Activated effector memory CD4-positive, alpha-beta T cell treated with anti-CD3 and anti-CD28 coated beads, Interleukin-2, amount 50 U/mL, for 16 hours (primary cell): ENCODE measurements around the gene GYPC.

Experiments
- DNase-seq: peaks from one replicate; pipeline ENCODE4 v3.0.0-alpha.2; 2020

The GYPC gene

GRCh38 chr2:126652323-126652891 lies 3.6 kb upstream of the GYPC start:
- no peak for DNase-seq

DNA sequence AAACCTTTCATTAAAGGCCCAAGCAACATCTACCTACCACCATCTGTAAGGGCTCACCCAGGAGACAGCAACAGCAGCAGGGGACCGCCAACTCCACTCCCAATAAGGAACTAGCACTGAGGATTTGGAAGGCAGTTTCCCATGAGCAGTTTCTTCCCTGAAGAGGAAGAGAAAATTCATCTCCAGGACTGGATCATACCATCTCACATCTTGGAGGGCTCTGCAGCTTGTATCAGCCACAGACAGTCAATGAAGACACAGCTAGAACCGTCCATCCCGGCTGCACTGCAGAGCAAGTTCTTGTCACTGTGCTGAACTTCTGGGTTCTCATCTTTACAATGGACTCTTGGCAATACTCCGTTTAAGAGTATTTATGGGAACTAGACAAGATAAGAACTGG lies 2.8 kb upstream of the GYPC start:
- DNase-seq, result peak; percentile 38

GRCh38 chr2:126653761-126654160 lies 2.2 kb upstream of the GYPC start:
- DNase-seq, result no peak

DNA sequence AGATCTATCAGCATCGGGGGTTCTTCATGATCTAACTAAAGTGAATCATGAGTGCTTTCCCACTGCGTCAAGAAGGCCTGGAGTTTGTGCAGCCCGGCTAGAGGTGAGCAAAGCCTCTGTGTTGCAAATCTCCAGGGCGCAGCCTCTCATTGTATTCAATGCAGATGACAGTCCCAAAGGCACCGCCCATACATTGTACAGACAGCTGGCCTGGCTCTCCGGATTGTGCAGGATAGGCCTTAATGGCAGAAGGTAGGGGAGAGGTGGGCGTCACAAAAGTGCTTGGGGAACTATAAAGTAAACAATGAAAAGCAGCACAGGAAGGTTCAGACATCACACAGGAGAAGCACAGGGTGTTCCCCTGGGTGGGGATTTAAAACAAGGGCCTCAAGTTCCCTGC lies 907 bp upstream of the GYPC start:
- peak; percentile 50 for DNase-seq

DNA sequence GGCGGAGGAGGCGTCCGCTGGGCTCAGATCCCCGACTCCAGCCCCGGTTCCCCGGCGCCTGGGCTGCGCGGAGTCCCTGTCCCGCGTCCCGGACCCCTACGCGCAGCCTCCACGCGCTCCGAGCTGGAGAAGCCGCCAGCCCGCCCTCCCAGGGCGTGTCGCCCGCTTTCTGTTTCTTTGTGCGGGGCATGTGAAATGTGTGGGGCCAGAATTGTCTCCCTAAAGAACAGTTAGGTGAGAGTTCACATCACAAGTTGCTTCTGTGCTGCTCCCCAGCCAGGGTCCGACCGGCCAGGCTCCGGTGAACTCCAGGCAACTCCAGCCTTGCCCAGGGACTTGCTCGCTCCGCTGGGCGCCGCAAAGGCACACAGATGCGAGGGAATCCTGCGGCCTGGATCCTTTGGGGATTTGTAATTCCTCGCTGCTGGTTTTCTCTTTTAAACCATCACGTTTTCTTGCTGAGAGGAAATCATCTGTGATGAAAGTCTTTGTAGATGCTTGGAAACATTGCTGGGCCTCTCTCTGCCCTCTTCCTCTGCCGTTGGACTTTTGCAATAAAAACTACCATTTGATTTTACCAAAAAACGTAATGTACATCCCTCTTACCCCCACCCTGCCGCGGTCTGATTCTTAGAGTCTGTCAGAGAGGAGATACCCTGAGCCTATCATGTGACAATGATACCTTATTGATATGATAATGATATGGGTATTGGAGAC lies 631 bp downstream of the GYPC start:
- DNase-seq, result peak; percentile 82

DNA sequence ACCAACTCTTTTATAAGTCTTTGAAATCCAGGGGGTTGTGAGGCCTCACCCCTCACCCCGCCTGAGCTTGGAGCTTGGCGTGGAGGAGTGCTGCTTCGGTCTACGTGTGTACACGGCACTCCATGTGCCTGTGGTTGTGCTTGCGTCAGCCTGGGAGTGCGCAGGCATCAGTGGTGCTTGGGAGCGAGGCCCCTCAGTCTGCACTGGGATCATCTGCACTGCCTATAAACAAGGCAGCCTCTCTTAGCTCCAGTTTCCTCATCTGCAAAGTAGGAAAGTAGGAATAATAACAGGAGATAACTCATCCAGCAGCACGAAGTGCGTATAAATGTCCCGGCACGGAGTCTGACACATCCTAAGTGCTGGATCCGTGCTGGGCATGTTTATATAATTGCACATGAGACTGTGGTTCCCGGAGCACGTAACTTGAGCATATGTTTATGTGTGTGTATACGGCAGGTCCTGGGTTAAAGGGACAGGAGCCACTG lies 1.2 kb downstream of the GYPC start:
- DNase-seq, result peak; percentile 77

GRCh38 chr2:126657636-126658318 lies 1.8 kb downstream of the GYPC start:
- DNase-seq, result peak; percentile 87

GRCh38 chr2:126658319-126658904 lies 2.5 kb downstream of the GYPC start:
- DNase-seq, result no peak

DNA sequence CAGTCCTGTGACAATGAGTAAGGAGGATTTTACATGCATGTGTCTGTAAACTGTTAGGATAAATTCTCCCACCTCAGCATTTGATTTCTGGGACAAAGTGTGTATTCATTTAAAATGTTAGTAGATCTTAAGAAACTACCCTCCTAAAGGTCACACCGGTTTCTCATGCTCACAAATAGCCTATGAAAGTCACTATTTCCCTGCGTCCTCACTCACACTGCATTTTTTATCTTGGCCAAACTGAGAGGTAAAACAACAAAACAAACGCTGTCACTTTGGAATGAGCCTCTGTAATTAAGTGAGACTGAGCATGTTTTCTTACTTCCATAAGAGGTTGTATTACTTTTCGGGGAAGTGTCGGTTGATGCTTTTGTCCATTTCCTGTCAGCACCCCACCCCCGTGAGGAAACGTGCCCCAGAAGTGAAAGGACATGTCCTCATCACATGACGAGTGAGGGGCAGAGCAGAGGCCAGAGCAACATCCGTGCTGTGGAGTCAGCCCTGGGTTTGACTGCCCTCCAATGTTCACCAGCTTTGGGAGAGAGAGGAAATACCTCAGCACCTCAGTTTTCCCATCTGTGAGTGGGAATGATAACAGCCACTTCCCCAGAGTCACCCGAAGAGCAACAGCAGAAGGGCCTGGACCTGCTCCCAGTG lies 3.1 kb downstream of the GYPC start:
- peak; percentile 82 for DNase-seq

- peak; percentile 60 for DNase-seq
Observed at GRCh38 chr2:126659562-126660467, 3.9 kb downstream of the GYPC start.

GRCh38 chr2:126660971-126661370 lies 5.0 kb downstream of the GYPC start:
- DNase-seq, result peak; percentile 27

DNA sequence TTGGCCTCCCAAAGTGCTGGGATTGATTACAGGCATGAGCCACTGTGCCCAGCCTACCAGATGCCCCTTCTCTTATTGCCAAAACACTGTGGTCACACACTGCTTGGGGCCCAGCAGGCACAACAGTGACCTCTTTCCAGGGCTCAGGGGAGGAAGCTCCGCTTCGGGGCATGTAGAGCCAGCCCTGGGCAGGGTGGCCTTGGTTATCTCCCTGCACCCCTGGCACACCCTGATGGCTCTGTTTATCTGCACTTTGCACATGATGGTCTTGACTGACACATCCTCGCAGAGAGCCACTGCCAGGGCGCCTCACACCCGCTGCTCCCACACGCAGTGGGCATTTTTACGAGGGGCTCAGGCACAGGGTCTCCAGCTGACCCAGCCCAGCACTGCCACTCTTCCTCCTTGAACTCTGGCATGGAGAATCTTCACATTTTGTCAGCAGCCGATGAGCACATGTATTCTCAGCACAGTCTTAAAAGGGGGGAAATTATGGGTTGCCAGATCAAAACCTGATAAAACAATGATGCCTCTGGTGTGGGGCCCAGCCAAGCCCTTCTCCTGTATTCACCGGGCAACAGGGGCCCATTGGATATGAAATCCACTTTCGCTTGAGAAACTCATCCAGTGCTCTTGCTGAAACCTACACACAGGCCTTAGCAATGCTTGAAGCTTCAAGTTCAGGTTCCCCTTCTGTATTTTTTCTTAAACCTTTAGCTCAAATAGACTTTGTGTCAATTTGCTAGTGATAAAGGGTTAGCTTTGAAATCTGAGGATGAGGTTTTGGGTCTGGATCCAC lies 5.9 kb downstream of the GYPC start:
- DNase-seq, result no peak

DNA sequence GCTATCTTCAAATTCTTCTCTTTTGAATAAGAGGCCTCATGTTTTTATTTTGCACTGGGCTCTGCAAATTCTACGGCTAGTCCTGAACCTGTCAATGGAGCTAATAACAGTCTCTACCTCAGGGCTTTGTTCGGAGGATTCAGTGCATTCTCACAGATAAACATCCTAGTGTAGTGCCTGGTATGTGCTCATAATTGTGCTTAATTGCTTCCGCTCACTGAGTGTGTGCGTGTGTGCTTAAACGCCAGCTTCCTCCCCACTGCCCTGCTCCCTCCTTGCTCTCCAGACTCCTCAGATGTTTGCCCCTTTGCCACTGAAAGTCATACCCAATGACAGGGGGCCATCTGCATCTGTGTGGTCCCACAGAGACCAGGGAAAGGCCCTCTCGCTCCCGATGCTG lies 6.7 kb downstream of the GYPC start:
- DNase-seq, result no peak

- DNase-seq, result no peak
Observed at GRCh38 chr2:126663184-126663963, 7.4 kb downstream of the GYPC start.

- no peak for DNase-seq
Observed at GRCh38 chr2:126664234-126664633, 8.3 kb downstream of the GYPC start.

DNA sequence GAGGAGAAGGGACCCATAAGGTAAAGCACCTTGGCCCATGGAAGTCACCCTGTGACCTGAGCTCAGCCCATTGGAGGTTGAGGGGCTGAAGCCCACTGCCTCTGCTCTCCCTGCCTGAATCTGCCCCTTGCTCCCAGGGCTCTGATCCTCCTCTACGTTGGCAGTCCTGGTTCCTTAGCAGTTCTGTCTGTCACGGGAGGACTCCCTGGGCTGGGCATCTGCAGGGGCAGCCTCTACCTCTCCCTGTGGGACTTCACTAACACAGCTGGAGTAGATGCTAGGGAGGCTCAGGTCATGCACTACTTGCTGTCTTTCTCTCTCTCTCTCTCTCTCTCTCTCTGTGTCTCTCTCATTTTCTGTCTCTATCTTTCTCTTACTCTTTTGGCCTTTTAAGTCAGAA lies 8.7 kb downstream of the GYPC start:
- DNase-seq, result no peak

- no peak for DNase-seq
Observed at GRCh38 chr2:126665483-126665882, 9.5 kb downstream of the GYPC start.

- DNase-seq, result peak; percentile 13
Observed at GRCh38 chr2:126668254-126668653, 12.3 kb downstream of the GYPC start.

DNA sequence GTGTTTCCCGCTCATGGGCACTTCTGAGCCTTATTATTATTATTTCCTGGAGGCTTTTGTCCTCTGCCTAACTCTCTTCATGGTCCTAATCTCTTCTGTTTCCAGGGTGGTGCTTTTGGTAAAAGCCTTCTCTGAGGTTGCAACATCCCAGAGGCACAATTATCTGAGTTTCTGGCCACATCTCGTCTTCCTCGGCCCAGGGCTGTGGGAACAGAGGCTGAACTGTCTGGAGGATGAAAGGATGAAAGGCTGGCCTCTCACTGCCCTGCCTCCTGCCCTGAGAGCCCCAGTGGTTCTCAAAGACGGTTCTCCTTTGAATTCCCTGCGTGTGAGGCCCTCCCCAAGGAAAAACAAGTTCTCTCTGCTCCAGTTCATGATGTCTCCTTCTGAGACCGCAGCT lies 13.8 kb downstream of the GYPC start:
- DNase-seq, result no peak

DNA sequence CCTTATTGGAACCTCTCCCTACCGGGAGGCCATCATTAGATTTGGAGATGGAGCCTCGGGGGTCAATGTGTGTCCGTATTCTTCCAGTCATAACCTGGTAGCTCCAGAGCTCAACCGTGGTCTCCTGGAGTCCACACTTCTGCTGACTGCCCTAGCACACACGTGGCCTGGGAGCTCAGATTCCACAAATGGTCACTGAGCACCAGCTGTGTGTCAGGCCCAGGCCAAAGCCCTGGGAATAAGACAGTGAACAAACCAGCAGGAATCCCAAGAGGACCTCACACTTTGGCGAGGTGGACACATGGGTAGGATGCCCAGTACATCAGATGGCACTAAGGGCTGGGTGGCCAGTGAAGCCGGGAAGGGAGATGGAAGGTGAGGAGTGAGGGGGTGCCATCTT lies 15.5 kb downstream of the GYPC start:
- DNase-seq, result no peak
